ENCODE results near the gene CD72.

Gene CD72

DNA sequence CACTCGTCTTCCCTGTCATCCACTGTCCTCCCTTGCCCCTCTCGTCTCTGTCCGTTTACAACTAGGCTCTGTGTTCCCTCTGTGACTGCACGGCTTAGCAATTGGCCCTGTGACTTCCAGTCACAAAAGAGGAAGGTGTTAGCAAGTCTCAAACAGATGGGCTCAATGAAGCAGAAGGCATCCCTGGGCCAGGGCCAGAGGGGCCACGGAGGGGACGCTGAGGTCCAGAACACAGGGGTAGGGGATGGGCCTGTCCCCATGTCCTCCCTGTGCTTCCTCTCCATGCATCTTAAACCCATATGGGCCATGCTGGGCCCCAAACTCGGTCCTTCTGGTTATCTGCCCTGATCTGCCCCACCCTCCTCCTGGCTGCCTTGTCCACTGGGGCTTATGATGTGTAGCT is at the start of gene CD72:
Gene CD72 (minus strand): TSS at position 89 of the 403 bp plus-strand sequence. CDS start 110 bp downstream, outside the sequence.
- DNase-seq = no peak

- no peak for DNase-seq
Observed at GRCh38 chr9:35667939-35668338, 49.7 kb upstream of the CD72 start.

DNA sequence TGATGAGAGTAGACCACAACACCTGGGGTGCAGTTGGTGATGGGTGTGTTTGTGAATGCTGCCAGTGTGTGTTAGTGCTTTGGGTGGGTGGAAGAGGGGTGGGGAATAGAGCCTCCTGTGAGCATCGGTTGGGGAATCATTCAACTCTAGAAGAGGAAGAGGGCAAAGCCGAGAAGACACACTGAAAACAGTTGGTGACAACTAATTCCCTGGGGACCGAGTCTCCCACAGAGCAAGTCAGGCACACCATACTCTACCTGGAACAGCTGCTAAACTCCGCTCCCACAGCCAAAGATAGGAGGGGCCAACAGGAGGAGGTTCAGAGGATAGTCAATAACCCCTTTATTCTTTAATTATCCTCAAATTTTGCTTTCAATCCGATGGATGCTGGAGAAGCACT is 48.3 kb upstream of the CD72 start:
- DNase-seq = no peak

- DNase-seq = no peak
Observed at GRCh38 chr9:35666045-35666444, 47.8 kb upstream of the CD72 start.

GRCh38 chr9:35665471-35665818 is 47.2 kb upstream of the CD72 start:
- DNase-seq = no peak

- DNase-seq = peak; percentile 90
Observed at GRCh38 chr9:35664531-35665470, 46.6 kb upstream of the CD72 start, which contains the start of gene ARHGEF39. Gene ARHGEF39, minus strand, starts transcription at chr9:35665195. Its CDS starts 26 bp downstream, at chr9:35665169.

DNA sequence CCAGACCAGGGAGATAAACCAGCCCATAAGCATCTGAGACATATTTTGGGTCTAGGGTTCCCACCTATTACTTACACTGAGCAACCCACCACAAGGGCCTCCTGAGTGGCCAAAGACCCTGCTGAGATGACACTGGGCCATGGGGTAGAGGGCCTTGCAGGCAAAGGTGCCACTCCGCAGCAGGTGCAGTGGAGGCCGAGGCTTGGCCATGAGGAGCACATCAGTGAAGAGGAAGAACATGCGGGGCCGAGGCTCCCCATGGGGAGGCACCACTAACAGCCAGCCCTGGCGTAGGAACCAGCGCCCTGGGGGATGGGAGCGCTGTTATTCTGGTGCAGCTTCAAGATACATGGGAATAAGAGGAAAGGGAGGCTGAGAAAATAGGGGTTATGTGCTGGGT is 44.2 kb upstream of the CD72 start:
- DNase-seq = no peak

DNA sequence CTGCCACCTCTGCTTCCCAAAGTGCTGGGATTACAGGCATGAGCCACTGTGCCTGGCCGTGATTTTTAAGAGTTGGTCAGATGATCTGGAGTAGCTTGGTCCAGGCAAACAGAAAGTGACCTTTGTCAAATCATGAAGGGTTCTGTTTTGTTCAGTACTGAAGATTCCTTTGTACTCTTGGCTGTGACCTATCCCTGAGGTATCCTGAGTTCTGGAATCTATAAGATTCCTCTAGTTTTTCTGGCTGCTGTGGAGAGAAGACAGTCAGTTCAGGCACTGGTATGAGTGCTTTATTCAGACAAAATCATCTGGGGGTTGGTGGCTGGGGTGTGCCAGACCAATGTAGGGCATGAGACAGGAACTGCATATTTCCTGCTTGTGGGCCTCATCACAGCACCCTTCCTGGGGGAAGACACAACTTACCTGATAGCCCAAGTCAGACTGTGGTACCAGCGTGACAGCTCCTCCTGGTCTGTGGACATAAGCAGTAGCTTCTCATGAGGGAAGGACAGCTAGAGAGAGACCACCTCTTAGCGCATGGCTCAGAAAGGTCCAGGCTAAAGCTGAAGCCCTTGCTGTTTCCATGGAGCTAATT is 43.6 kb upstream of the CD72 start:
- DNase-seq = no peak

DNA sequence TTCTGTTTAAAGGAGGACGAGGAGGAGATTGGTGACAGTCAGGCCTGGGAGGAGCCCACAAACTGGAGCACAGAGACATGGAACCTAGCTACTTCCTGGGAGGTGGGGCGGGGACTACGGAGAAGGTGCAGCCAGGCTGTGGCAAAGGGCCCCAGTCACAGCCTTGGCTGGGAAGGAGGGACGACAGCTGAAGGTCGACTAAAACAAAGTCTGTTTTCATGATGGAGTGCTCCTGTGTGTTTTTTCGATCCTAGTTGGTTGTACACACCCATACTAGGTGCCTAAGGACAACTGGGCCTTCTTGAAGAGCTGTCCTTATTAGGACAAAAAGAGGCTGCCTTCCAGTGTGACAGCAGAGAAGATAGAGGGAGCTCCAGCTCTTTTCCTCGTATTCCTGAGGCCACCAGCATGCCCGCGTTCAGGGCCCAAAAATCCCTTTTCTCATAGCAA is 42.8 kb upstream of the CD72 start:
- no peak for DNase-seq

- DNase-seq = no peak
Observed at GRCh38 chr9:35659340-35659739, 41.1 kb upstream of the CD72 start.

DNA sequence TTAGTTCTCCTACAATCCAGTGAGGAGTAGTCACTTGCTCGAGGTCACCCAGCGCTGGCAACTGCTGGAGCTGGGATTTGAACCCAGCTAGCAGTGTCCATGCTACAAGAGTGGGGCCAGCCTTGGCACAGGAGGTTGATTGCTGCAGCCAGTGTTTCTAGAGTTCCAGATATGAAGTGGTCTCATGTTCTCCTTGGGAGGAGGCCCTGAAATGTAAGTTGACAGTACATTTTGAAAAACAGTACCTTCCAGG is 40.7 kb upstream of the CD72 start:
- DNase-seq = peak; percentile 52

- DNase-seq = peak; percentile 93
Observed at GRCh38 chr9:35658137-35658967, 40.1 kb upstream of the CD72 start, which contains the start of gene CCDC107. Gene CCDC107, plus strand, starts transcription at chr9:35658292. Its CDS starts 88 bp downstream, at chr9:35658380.

DNA sequence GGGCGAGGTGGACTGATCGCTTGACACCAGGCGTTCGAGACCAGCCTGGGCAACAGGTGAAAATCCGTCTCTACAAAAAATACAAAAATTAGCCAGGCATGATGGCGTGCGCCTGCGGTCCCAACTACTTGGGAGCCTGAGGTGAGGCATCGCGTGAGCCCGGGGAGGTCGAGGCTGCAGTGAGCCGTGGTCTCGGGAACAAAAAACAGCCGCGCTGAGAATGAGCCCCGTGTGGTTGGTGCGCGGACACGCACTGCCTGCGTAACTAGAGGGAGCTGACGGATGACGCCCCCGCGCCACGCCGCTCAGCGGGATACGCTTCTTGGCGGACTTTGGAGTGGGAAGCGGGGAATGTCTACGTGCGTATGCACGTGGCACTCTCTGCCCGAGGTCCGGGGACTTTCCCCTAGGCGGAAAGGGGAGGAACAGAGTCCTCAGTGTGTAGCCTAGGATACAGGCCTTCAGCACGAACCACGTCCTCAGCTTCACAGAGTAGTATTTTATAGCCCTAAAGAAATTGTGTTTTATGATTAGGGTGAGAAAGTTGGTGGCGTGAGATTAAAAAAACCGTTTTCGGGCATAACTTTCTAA is 39.4 kb upstream of the CD72 start, which contains the start of gene RMRP:
Gene RMRP (minus strand): TSS at position 474 of the 591 bp plus-strand sequence.
- DNase-seq = peak; percentile 98

DNA sequence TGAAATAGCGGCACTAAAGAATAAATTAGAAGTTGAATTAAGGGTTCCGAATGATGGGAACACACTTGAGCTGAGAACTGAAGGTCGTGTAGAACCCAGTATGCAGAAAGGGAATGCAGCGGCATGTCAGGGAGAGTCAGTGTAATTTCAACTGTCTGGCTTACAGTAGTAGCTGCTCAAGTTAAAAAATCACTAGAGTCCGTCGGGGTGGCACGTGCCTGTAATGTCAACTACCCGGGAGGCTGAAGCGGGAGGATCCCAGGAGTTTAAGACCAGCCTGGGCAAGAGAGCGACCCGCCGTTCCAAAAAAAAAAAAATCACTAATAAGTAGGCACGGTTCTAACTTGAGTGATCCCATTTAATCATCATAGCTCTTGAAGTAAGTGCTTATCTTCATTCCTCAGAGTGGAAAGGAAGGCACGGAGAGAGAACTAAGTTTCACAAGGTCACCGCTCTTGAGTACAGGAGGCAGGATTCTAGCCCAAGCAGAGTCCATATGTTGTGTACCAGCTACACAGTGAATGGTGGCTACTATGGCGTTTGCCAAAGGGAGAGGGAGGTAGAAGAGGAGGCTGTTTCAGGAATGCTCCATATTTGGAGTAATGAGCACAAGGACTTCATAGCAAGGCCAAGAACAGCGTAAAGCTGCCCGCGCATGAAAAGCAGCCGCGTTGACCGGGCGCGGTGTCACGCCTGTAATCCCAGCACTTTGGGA is 38.8 kb upstream of the CD72 start:
- no peak for DNase-seq

DNA sequence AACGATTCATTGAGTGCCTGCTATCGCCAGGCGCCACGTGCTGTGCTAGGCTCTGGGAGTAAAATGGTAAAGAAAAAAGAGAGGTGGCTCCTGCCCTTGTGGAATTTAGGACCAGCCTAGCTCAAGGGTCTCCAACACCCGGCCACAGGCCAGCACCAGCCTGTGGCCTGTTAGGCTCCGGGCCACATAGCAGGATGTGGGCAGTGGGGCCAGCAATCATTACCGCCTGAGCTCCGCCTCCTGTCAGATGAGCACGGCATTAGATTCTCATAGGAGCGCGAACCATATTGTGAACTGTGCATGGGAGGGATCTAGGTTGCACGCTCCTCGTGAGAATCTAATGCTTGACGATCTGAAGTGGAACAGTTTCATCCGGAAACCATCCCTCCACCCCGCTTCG is 38.1 kb upstream of the CD72 start:
- DNase-seq = no peak

- DNase-seq = no peak
Observed at GRCh38 chr9:35653611-35654010, 35.4 kb upstream of the CD72 start.

- no peak for DNase-seq
Observed at GRCh38 chr9:35652829-35653209, 34.6 kb upstream of the CD72 start.

DNA sequence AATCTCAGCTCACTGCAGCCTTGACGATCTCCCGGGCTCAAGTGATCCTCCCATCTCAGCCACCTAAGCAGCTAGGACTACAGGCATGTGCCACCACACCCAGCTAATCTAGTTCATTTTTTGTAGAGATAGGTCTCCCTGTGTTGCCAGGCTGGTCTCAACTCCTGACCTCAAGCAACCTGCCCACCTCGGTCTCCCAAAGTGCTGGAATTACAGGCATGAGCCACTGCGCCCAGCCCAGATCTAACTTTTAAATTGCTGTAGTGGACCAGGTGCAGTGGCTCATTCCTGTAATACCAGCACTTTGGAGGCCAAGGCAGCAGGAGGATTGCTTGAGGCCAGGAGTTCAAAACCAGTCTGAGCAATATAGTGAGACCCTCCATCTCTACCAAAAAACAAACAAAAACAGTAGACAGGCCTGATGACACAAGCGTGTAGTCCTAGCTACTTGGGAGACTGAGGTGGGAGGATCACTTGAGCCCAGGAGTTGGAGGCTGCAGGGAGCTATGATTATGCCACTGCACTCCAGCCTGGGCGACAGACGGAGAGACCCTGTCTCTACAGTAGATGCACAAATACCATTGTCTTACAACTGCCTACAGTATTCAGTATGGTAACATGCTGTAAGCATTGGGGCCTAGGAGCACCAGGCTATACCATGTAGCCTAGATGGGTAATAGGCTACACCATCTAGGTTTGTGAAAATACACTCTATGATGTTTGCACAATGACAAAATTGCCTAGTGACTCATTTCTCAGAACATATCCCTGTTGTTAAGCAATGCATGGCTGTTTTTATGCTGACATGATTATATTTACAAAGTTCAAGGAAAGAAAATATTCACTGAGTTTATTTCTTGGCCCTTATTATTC is 34.0 kb upstream of the CD72 start:
- DNase-seq = no peak

DNA sequence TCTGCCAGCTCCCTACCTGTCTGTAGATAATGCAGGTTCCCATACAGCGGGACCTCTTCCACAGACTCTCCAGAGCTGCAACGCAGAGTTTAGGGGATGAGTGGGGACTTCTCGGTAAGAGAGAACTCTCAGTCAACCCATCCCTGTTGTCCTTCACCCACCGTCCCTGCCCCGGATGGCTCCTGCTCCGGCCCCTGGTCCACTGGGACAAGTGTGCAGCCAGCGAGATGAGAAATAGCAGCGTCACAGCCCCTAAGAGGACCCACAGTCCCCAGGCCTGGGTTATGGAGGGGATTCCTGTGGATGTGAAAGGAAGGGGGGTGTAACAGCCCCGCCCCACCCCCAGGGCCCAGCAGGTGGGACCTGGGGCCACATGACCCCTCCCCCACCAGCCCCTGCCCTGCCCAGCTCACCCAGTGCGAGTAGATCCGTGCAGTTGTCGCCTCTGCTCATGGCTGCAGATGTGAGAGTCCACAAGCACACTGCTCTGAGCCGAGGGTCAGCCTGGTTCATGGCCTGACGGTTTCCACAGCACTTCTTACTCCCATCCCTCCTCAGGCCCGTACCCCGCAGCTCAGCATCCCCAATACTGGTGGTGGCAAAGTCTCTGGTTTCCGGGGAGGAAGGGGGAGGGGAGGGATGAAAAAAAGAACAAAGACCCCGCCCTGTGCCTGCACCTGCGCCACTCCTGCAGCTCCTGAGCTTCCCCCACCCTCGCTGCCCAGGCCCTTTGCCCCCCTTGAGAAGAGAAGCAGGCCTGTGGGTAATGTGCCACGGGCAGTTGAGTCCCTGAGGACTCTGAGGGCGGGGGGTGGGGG is 32.3 kb upstream of the CD72 start, which contains the start of gene SIT1:
Gene SIT1 (minus strand): TSS at position 591 of the 818 bp plus-strand sequence. CDS start 78 bp downstream, at position 513.
- no peak for DNase-seq

Measured in femur (tissue), 1 donor.